GM10266 (cell line): Measurements from ENCODE around the gene PPL.

Experiments used
- DNase-seq: peaks from one replicate; pipeline ENCODE4 v3.0.0; 2012; ENCODE audit errors: extremely low spot score
- TF ChIP-seq, protein P1 (sequence below): IDR thresholded peaks from 2 replicates; pipeline ENCODE4 v1.5.1; 2012; ENCODE audit warnings: mild to moderate bottlenecking, low read depth; ENCODE audit not compliant: control insufficient read depth, insufficient read depth; ENCODE audit errors: missing control alignments

The PPL gene

GRCh38 chr16:4882000-4882632, 54.8 kb downstream of the PPL start:
- no peak for DNase-seq
- TF ChIP-seq, protein P1, sequence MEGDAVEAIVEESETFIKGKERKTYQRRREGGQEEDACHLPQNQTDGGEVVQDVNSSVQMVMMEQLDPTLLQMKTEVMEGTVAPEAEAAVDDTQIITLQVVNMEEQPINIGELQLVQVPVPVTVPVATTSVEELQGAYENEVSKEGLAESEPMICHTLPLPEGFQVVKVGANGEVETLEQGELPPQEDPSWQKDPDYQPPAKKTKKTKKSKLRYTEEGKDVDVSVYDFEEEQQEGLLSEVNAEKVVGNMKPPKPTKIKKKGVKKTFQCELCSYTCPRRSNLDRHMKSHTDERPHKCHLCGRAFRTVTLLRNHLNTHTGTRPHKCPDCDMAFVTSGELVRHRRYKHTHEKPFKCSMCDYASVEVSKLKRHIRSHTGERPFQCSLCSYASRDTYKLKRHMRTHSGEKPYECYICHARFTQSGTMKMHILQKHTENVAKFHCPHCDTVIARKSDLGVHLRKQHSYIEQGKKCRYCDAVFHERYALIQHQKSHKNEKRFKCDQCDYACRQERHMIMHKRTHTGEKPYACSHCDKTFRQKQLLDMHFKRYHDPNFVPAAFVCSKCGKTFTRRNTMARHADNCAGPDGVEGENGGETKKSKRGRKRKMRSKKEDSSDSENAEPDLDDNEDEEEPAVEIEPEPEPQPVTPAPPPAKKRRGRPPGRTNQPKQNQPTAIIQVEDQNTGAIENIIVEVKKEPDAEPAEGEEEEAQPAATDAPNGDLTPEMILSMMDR = no peak

DNA sequence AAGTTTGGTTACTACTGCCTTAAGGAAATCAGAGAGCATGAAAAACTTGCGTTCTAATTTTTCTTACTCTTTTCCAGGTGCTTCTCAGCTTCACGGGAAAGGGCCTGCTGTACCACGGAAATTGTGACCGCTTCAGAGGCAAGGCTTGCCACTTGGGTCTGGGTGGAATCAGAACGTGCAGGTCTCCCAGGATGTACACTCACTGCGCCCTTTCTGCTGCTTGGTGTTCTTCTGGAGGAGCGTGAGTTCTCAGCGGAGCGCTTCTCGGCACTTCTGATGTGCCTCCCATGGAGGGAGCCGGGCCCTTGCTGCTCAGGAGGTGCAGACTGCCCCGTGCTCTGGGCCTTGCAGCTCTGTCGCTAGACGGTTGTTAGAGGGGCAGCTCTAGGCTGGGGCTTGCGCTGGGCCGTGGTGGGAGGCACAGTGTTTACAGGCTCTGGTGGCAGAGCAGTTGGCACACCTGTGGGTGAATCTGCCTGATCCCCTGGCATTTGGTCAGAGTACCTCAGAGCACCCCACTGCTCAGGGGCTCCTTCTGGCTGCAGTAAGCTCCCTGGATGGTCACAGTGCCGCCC, 56.9 kb downstream of the PPL start:
- DNase-seq = no peak
- TF ChIP-seq, protein P1 = no peak

DNA sequence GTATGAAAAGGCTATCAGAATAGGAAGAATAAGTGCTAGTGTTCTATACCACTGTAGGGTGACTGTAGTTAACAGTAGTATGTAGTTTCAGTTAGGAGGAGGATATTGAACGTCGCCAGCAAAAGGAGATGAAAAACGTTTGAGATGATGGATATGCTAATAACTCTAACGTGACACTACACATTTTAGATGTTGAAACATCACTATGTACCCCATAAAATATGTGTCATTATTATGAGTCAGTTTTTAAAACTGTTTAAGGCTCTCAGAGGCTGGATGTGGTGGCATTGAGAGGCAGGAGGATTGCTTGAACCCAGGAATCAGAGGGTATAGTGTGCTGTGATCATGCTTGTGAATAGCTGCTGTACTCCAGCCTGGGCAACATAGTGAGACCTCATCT, 57.9 kb downstream of the PPL start:
- TF ChIP-seq, protein P1 = no peak
- no peak for DNase-seq

- TF ChIP-seq, protein P1 = no peak
- no peak for DNase-seq
Measured at GRCh38 chr16:4877380-4877685, 59.6 kb downstream of the PPL start.

- TF ChIP-seq, protein P1 = no peak
- no peak for DNase-seq
Measured at GRCh38 chr16:4876646-4877379, 60.1 kb downstream of the PPL start.

- no peak for DNase-seq
- TF ChIP-seq, protein P1 = no peak
Measured at GRCh38 chr16:4874666-4875065, 62.3 kb downstream of the PPL start.

DNA sequence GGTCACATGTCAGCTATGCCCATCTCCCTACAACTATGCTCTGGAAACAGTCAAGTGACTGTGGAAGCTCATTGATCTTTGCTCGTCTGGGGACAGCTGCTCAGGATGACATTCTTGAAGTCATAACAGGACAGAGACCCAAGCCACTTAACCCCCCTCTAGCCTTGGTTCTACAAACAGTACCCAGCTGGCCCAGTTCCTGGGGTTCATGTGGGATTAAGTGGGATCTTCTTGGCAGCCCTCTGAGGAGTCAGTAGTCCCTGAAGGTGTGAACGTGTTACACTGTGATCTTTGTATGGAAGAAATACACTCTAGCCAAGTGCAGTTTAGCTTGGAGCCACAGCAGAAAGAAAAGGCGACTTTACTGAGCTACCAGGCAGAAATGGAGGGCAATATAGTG, 63.9 kb downstream of the PPL start:
- TF ChIP-seq, protein P1 = no peak
- DNase-seq = no peak
